MM.1S (cell line): Measurements from ENCODE around the gene ATP5ME.

Source experiments
- DNase-seq: peaks from one replicate; pipeline ENCODE4 v3.0.0-alpha.2; 2015
- H2AFZ ChIP-seq: fragments of 300-600 bp; sonication (generic); 2 replicates; pipeline ENCODE4 v1.6.0; 2016; ENCODE audit warnings: antibody characterized with exemption, low read length
- H3F3A ChIP-seq: fragments of 300-600 bp; sonication (generic); 2 replicates; pipeline ENCODE4 v1.6.1; 2016; ENCODE audit warnings: mild to moderate bottlenecking, antibody characterized with exemption, low read length, moderate library complexity, mixed read lengths; ENCODE audit not compliant: insufficient read depth
- H3K27ac ChIP-seq: fragments of 300-600 bp; sonication (generic); 2 replicates; pipeline ENCODE4 v1.5.1; 2016; ENCODE audit warnings: mild to moderate bottlenecking, low read length
- H3K27me3 ChIP-seq: fragments of 300-600 bp; sonication (generic); replicated peaks from 2 replicates; pipeline ENCODE4 v1.6.0; 2016; ENCODE audit warnings: low read length; ENCODE audit not compliant: insufficient read depth
- H3K36me3 ChIP-seq: fragments of 300-600 bp; sonication (generic); replicated peaks from 2 replicates; pipeline ENCODE4 v1.6.1; 2016; ENCODE audit warnings: mild to moderate bottlenecking, low read length, mixed read lengths; ENCODE audit not compliant: insufficient read depth
- H3K4me1 ChIP-seq: fragments of 300-600 bp; sonication (generic); 2 replicates; pipeline ENCODE4 v1.6.1; 2016; ENCODE audit warnings: low read length, mixed read lengths
- H3K4me2 ChIP-seq: fragments of 300-600 bp; sonication (generic); 2 replicates; pipeline ENCODE4 v1.6.0; 2016; ENCODE audit warnings: low read depth, low read length
- H3K4me3 ChIP-seq: fragments of 300-600 bp; sonication (generic); 2 replicates; pipeline ENCODE4 v1.5.1; 2016; ENCODE audit warnings: low read length, mixed read lengths
- H3K79me2 ChIP-seq: fragments of 300-600 bp; sonication (generic); 2 replicates; pipeline ENCODE4 v1.6.1; 2016; ENCODE audit warnings: mixed run types, low read length, mixed read lengths
- H3K9ac ChIP-seq: fragments of 300-600 bp; sonication (generic); 2 replicates; pipeline ENCODE4 v1.6.1; 2016; ENCODE audit warnings: low read length, mixed read lengths
- H3K9me2 ChIP-seq: fragments of 300-600 bp; sonication (generic); replicated peaks from 2 replicates; pipeline ENCODE4 v1.6.1; 2016; ENCODE audit warnings: mild to moderate bottlenecking, low read length, mixed read lengths; ENCODE audit not compliant: insufficient read depth
- H3K9me3 ChIP-seq: fragments of 300-600 bp; sonication (generic); replicated peaks from 2 replicates; pipeline ENCODE4 v1.6.1; 2016; ENCODE audit warnings: mild to moderate bottlenecking, low read length, mixed read lengths; ENCODE audit not compliant: insufficient read depth
- H4K20me1 ChIP-seq: fragments of 300-600 bp; sonication (generic); 2 replicates; pipeline ENCODE4 v1.6.1; 2016; ENCODE audit warnings: mild to moderate bottlenecking, low read length, moderate library complexity, mixed read lengths; ENCODE audit not compliant: insufficient read depth
- CTCF ChIP-seq: fragments of 300-600 bp; sonication (generic); IDR thresholded peaks from 2 replicates; pipeline ENCODE4 v1.5.1; 2016; ENCODE audit warnings: antibody characterized with exemption, low read length, mixed read lengths
- EZH2 ChIP-seq: fragments of 300-600 bp; sonication (generic); optimal IDR thresholded peaks from 2 replicates; pipeline ENCODE3; 2017; ENCODE audit warnings: low read depth, mild to moderate bottlenecking, antibody characterized with exemption, low read length, mixed read lengths
- EZH2phosphoT487 ChIP-seq: fragments of 300-600 bp; sonication (generic); IDR thresholded peaks from 2 replicates; pipeline ENCODE4 v1.6.1; 2018; ENCODE audit warnings: antibody characterized with exemption, low read length

The ATP5ME gene

GRCh38 chr4:712093-712492, 38.0 kb upstream of the ATP5ME start:
- Histone ChIP-seq H3K9me2 (no peaks in the 10 kb centered on the region), H4K20me1 (no peaks in the 10 kb centered on the region)
- TF ChIP-seq EZH2phosphoT487 (no peak), EZH2 (no peak), CTCF (no peak)

GRCh38 chr4:710916-711315, 36.8 kb upstream of the ATP5ME start:
- no peak for DNase-seq
- no peaks in the 10 kb centered on the region for H3K9me2 ChIP-seq
- no peaks in the 10 kb centered on the region for H3K27me3 ChIP-seq
- H2AFZ ChIP-seq, result no peak overlapping the region
- H3K9ac ChIP-seq, result no peak overlapping the region
- no peak overlapping the region for H3K4me2 ChIP-seq
- H3F3A ChIP-seq, result no peaks in the 10 kb centered on the region
- no peaks in the 10 kb centered on the region for H3K4me1 ChIP-seq
- no peak for TF ChIP-seq CTCF
- no peak for TF ChIP-seq EZH2phosphoT487
- TF ChIP-seq EZH2, result no peak
- H4K20me1 ChIP-seq, result no peaks in the 10 kb centered on the region
- no peaks in the 10 kb centered on the region for H3K9me3 ChIP-seq
- no peaks in the 10 kb centered on the region for H3K36me3 ChIP-seq
- H3K4me3 ChIP-seq, result no peak overlapping the region
- H3K79me2 ChIP-seq, result no peaks in the 10 kb centered on the region
- no peak overlapping the region for H3K27ac ChIP-seq

More at GRCh38 chr4:712093-712492, 38.0 kb upstream of the ATP5ME start:
- no peak overlapping the region for H3K4me3 ChIP-seq
- H3K9me3 ChIP-seq, result no peaks in the 10 kb centered on the region
- H3K27me3 ChIP-seq, result no peaks in the 10 kb centered on the region
- H3K36me3 ChIP-seq, result no peaks in the 10 kb centered on the region
- DNase-seq, result no peak
- no peaks in the 10 kb centered on the region for H3K79me2 ChIP-seq
- H2AFZ ChIP-seq, result no peak overlapping the region
- no peak overlapping the region for H3K27ac ChIP-seq
- no peak overlapping the region for H3K4me2 ChIP-seq
- no peaks in the 10 kb centered on the region for H3F3A ChIP-seq
- no peak overlapping the region for H3K9ac ChIP-seq
- no peaks in the 10 kb centered on the region for H3K4me1 ChIP-seq

GRCh38 chr4:710116-710515, 36.0 kb upstream of the ATP5ME start:
- no peak overlapping the region for H3K9ac ChIP-seq
- H3K9me3 ChIP-seq, result no peaks in the 10 kb centered on the region
- H3K79me2 ChIP-seq, result no peaks in the 10 kb centered on the region
- H3F3A ChIP-seq, result no peaks in the 10 kb centered on the region
- H2AFZ ChIP-seq, result no peak overlapping the region
- no peaks in the 10 kb centered on the region for H4K20me1 ChIP-seq
- no peaks in the 10 kb centered on the region for H3K36me3 ChIP-seq
- H3K9me2 ChIP-seq, result no peaks in the 10 kb centered on the region
- no peaks in the 10 kb centered on the region for H3K27me3 ChIP-seq
- H3K4me3 ChIP-seq, result no peak overlapping the region
- TF ChIP-seq EZH2phosphoT487 (no peak), EZH2 (no peak), CTCF (no peak)
- no peak overlapping the region for H3K4me2 ChIP-seq
- H3K4me1 ChIP-seq, result no peaks in the 10 kb centered on the region
- no peak overlapping the region for H3K27ac ChIP-seq
- no peak for DNase-seq
